Fibroblast of lung (primary cell): Measurements from ENCODE around the gene HMBS.

Source experiments
- EZH2 ChIP-seq: IDR thresholded peaks from 2 replicates; pipeline ENCODE4 v1.5.1; 2012; ENCODE audit warnings: low read length, control low read depth, mild to moderate bottlenecking; ENCODE audit errors: missing control alignments
- TF ChIP-seq, protein P1 (sequence below), 2 donors: IDR thresholded peaks in 1 of 2; conservative IDR thresholded peaks in 1 of 2; 1 replicate in 1 of 2; 2 replicates in 1 of 2; pipeline ENCODE4 v1.5.1; 2011 to 2012; ENCODE audit warnings: low read length in 2 of 2, control low read depth in 1 of 2, inconsistent platforms in 1 of 2, low read depth in 1 of 2, mild to moderate bottlenecking in 1 of 2

DNA sequence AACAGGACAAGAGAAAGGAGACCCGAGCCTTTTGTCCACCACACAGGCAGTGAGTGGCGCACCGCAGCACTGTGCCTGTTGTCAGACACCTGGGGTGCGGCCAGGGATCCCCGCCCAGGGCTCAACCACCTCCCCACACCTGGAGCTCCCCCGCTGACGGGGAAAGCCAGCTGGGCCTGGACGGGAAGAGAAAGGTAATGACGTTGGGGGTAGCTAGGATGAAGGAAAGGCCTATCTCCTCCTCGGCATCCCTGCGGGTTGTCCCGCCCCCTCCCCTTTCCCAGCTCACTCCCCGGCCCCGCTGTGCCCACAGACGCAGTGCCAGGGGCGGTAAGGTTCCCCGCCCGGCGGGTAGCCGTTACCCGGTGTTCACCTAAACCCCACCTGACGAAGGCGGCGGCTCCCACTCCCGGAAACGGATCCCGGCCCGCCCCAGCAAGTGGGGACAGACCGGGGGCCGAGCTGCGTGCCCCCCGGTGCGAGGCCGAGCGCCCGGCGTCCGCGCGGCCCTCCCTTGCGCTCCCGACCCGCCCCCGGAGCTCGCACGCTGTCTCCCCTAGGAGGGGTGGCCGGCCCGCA is 28.2 kb upstream of the HMBS start:
- TF ChIP-seq, protein P1, sequence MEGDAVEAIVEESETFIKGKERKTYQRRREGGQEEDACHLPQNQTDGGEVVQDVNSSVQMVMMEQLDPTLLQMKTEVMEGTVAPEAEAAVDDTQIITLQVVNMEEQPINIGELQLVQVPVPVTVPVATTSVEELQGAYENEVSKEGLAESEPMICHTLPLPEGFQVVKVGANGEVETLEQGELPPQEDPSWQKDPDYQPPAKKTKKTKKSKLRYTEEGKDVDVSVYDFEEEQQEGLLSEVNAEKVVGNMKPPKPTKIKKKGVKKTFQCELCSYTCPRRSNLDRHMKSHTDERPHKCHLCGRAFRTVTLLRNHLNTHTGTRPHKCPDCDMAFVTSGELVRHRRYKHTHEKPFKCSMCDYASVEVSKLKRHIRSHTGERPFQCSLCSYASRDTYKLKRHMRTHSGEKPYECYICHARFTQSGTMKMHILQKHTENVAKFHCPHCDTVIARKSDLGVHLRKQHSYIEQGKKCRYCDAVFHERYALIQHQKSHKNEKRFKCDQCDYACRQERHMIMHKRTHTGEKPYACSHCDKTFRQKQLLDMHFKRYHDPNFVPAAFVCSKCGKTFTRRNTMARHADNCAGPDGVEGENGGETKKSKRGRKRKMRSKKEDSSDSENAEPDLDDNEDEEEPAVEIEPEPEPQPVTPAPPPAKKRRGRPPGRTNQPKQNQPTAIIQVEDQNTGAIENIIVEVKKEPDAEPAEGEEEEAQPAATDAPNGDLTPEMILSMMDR (conservative IDR thresholded peaks at IDR 0.05 in 1 of 2, IDR thresholded peaks at IDR 0.05 in 1 of 2; ENCODE audit: low read depth in 1 of 2, low read length in 2 of 2) = no peak
- no peak for TF ChIP-seq EZH2
